WI38 (cell line): ENCODE measurements around the gene MGAT4A.

Source experiments
- H3K4me3 ChIP-seq: 2 replicates; pipeline ENCODE4 v1.5.1; 2011; ENCODE audit warnings: low read depth, mild to moderate bottlenecking, control low read depth, low read length
- TF ChIP-seq, protein P1 (sequence below): IDR thresholded peaks from 2 replicates; pipeline ENCODE4 v1.5.1; 2012; ENCODE audit warnings: low read depth, mild to moderate bottlenecking, control low read depth, low read length

Gene MGAT4A

GRCh38 chr2:98775146-98775986 is 44.4 kb upstream of the MGAT4A start:
- H3K4me3 ChIP-seq, result no peak overlapping the region
- TF ChIP-seq, protein P1, sequence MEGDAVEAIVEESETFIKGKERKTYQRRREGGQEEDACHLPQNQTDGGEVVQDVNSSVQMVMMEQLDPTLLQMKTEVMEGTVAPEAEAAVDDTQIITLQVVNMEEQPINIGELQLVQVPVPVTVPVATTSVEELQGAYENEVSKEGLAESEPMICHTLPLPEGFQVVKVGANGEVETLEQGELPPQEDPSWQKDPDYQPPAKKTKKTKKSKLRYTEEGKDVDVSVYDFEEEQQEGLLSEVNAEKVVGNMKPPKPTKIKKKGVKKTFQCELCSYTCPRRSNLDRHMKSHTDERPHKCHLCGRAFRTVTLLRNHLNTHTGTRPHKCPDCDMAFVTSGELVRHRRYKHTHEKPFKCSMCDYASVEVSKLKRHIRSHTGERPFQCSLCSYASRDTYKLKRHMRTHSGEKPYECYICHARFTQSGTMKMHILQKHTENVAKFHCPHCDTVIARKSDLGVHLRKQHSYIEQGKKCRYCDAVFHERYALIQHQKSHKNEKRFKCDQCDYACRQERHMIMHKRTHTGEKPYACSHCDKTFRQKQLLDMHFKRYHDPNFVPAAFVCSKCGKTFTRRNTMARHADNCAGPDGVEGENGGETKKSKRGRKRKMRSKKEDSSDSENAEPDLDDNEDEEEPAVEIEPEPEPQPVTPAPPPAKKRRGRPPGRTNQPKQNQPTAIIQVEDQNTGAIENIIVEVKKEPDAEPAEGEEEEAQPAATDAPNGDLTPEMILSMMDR, result no peak

DNA sequence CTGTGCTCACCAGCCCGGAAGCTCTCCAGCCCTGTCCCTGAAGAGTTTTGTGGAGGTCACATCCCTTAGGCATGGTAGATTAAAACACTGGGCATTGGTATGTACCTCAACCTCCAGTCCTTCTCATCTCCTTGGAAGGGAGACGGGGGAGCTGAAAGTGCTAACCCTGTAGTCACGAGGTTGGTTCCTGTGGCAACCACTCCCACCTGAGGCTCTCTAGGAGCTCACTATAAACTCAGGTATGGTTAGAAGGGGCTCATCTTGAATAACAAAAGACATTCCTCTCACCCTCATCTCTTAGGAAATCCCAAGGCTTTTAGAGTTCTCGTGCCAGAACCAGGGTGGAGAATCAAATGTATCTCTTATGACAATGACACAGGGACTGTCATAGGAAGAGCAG is 43.0 kb upstream of the MGAT4A start:
- TF ChIP-seq, protein P1, result no peak
- H3K4me3 ChIP-seq, result no peak overlapping the region

GRCh38 chr2:98773169-98773568 is 42.2 kb upstream of the MGAT4A start:
- TF ChIP-seq, protein P1, result no peak
- no peak overlapping the region for H3K4me3 ChIP-seq

- no peak overlapping the region for H3K4me3 ChIP-seq
- TF ChIP-seq, protein P1, result no peak
These were observed 41.6 kb upstream of the MGAT4A start for GRCh38 chr2:98772536-98772935.

DNA sequence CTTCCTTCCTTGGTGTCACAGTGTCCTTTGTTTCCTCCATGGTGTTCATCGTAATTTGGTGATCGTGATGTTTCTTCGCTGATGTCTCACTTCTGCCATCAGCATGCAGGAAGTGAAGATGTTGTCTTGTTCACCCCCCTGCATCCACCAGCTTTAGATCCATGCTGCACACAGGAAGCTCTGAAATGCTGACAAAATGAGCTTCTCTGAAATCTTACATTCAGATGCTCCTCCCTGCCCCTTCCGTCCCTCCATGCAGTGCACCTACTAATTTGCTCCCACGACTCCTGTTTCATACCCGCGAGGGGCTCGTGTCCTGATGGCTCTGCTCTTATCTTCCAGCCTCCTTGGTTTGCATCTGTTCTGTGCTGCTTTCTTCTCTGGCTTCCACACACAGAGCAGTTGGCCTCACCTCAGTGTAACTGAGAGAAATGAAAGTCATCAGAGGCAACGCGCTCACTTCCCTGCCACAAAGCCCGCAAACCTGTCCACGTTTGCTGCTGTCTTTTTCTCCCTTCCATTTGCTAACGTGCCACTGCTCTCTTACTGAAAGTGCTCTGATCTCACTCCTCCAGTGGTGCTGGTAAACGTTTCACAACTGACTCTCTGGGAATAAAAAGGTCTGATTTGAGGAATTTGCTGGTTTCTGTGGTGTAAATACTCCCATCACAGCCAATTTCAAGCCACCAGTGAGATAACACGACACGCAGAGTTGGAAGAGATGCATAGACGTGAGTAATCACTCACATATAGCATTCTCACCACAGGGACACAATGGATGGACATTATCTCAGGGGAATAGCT is 41.0 kb upstream of the MGAT4A start:
- TF ChIP-seq, protein P1, result no peak
- no peak overlapping the region for H3K4me3 ChIP-seq

- no peak overlapping the region for H3K4me3 ChIP-seq
These were observed 40.3 kb upstream of the MGAT4A start for GRCh38 chr2:98771264-98771663.

More at GRCh38 chr2:98771264-98771663, 40.3 kb upstream of the MGAT4A start:
- TF ChIP-seq, protein P1, result no peak
